Measurements from ENCODE around the gene LAMA4. TPM values are rescaled to one million over a fixed set of nuclear protein-coding genes. Genes with fewer than 3 reads are reported as not detected.

The LAMA4 gene
- total and polyA plus RNA-seq, 2 of the 13 experiments (the other 11 are each of a cell fraction or from before 2014, with no cell fraction given): not detected

DNA sequence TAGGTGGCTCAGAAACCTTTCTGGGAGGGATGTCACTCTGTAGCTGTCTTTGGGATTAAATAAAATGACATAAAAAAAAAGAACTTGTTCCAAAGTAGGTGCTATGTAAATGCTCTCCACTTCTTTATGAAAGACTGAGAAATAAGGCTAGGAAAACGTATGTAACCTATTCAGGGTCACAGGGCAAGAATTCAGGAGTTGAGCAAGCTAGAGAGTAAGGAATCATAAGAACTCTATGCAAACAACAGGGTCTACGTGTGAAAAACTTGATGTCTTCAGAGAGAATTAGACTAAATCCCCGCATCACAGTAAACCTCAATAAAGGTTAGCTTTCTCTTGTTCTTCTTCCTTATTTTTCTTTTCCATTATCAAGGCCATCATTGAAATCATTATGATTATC lies 59.2 kb downstream of the LAMA4 start:
- Histone ChIP-seq H3K79me2 (ENCODE audit: insufficient read depth, low read length) (no peaks in the 10 kb centered on the region), H3K4me3 (replicated peaks in 1 of 3; ENCODE audit: insufficient read depth in 1 of 3, low read depth in 2 of 3, low read length in 3 of 3) (no peak overlapping the region), H3K9ac (ENCODE audit: insufficient read depth, low read depth, low read length) (no peak overlapping the region), H3K36me3 (replicated peaks in 1 of 2; ENCODE audit: control insufficient read depth in 1 of 2, insufficient read depth in 2 of 2, low read length in 2 of 2) (no peaks in the 10 kb centered on the region), H3K9me3 (ENCODE audit: low read length) (no peaks in the 10 kb centered on the region), H4K20me1 (ENCODE audit: insufficient read depth, low read length) (no peaks in the 10 kb centered on the region), H2AFZ (ENCODE audit: low read length) (no peak overlapping the region), H3K27me3 (ENCODE audit: control insufficient read depth in 1 of 2, insufficient read depth in 2 of 2, low read length in 2 of 2) (no peaks in the 10 kb centered on the region; a peak in 1 of 5 replicates), H3K4me2 (ENCODE audit: low read depth, low read length) (no peak overlapping the region), H3K4me1 (ENCODE audit: insufficient read depth, low read length) (peaks cover 11% of the 10 kb centered on the region; the same call in 1 of the 2 replicates), H3K27ac (ENCODE audit: extremely low read length, insufficient read depth, low read length) (no peak overlapping the region)
- BruUV-seq (replicated peaks): no TSS peak
- ATAC-seq: no peak
- in situ Hi-C loops (cut with HindIII; ENCODE audit: extremely low pct_ligation_motif_present, low pct_unique_long_range_greater_than_20kb) (no loop called here), intact Hi-C loops (cut with micrococcal nuclease; ENCODE audit: unreplicated experiment) (no loop called here)
- 24% methylated on average over 3 of the region's 3 CpGs for WGBS (ENCODE audit: low lambda C conversion rate)
- TF ChIP-seq, protein P1, sequence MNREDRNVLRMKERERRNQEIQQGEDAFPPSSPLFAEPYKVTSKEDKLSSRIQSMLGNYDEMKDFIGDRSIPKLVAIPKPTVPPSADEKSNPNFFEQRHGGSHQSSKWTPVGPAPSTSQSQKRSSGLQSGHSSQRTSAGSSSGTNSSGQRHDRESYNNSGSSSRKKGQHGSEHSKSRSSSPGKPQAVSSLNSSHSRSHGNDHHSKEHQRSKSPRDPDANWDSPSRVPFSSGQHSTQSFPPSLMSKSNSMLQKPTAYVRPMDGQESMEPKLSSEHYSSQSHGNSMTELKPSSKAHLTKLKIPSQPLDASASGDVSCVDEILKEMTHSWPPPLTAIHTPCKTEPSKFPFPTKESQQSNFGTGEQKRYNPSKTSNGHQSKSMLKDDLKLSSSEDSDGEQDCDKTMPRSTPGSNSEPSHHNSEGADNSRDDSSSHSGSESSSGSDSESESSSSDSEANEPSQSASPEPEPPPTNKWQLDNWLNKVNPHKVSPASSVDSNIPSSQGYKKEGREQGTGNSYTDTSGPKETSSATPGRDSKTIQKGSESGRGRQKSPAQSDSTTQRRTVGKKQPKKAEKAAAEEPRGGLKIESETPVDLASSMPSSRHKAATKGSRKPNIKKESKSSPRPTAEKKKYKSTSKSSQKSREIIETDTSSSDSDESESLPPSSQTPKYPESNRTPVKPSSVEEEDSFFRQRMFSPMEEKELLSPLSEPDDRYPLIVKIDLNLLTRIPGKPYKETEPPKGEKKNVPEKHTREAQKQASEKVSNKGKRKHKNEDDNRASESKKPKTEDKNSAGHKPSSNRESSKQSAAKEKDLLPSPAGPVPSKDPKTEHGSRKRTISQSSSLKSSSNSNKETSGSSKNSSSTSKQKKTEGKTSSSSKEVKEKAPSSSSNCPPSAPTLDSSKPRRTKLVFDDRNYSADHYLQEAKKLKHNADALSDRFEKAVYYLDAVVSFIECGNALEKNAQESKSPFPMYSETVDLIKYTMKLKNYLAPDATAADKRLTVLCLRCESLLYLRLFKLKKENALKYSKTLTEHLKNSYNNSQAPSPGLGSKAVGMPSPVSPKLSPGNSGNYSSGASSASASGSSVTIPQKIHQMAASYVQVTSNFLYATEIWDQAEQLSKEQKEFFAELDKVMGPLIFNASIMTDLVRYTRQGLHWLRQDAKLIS (CRISPR knock-in tag; IDR thresholded peaks at IDR 0.05): no peak
- no peak for TF ChIP-seq ZNF788 (CRISPR knock-in tag; IDR thresholded peaks at IDR 0.05; ENCODE audit: borderline replicate concordance)
- no peak for TF ChIP-seq TBP (CRISPR knock-in tag; IDR thresholded peaks at IDR 0.05)
- TF ChIP-seq NR3C1 (CRISPR knock-in tag; IDR thresholded peaks at IDR 0.05): no peak
- TF ChIP-seq, protein P2, sequence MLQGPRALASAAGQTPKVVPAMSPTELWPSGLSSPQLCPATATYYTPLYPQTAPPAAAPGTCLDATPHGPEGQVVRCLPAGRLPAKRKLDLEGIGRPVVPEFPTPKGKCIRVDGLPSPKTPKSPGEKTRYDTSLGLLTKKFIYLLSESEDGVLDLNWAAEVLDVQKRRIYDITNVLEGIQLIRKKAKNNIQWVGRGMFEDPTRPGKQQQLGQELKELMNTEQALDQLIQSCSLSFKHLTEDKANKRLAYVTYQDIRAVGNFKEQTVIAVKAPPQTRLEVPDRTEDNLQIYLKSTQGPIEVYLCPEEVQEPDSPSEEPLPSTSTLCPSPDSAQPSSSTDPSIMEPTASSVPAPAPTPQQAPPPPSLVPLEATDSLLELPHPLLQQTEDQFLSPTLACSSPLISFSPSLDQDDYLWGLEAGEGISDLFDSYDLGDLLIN (CRISPR knock-in tag; IDR thresholded peaks at IDR 0.05; ENCODE audit: borderline replicate concordance): no peak
- TF ChIP-seq GABPA (IDR thresholded peaks at IDR 0.05; ENCODE audit: low read depth, low read length): no peak
- TF ChIP-seq GABPA (CRISPR knock-in tag; IDR thresholded peaks at IDR 0.05; ENCODE audit: low read depth): no peak
- TF ChIP-seq ZNF484 (CRISPR knock-in tag; IDR thresholded peaks at IDR 0.05; ENCODE audit: borderline replicate concordance, low read depth): no peak
- TF ChIP-seq, protein P3, sequence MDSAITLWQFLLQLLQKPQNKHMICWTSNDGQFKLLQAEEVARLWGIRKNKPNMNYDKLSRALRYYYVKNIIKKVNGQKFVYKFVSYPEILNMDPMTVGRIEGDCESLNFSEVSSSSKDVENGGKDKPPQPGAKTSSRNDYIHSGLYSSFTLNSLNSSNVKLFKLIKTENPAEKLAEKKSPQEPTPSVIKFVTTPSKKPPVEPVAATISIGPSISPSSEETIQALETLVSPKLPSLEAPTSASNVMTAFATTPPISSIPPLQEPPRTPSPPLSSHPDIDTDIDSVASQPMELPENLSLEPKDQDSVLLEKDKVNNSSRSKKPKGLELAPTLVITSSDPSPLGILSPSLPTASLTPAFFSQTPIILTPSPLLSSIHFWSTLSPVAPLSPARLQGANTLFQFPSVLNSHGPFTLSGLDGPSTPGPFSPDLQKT (CRISPR knock-in tag; IDR thresholded peaks at IDR 0.05; ENCODE audit: borderline replicate concordance): no peak
- TF ChIP-seq ZSCAN29 (CRISPR knock-in tag; conservative IDR thresholded peaks at IDR 0.05): no peak
- TF ChIP-seq NR2C2 (CRISPR knock-in tag; IDR thresholded peaks at IDR 0.05; ENCODE audit: borderline replicate concordance): no peak
- DNase-seq (ENCODE audit: low spot score): no peak
- ChIA-PET POLR2A (no interaction called here), CTCF (ENCODE audit: low intra/inter-chr PET ratio, low total read pairs) (no interaction called here)
- FAIRE-seq: no peak
